ENCODE measurements around the gene IQCH.

The IQCH gene

DNA sequence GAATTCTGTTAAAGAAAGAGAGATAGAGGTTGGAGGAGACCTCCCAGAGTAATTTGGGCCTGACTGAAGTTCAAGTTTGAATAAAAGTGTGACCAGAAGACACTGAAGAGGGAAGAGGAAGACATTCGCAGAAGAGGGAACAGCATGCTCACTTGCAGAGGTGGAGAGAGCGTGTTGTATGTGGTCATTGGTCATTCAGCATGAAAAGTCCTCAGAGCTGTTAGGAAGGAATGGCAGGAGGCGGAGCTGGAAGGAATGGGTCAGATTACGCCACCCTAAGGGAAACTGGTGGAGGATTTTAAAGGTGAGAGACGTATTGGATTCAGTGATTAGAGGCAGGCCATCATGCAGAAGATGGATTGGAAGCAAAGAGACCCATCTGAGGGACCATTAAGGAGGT, 41.6 kb downstream of the IQCH start:
- H3K27me3 ChIP-seq (ENCODE audit: insufficient read depth, low read depth, severe bottlenecking) = no peaks in the 10 kb centered on the region
- H3K36me3 ChIP-seq = no peaks in the 10 kb centered on the region
- no peaks in the 10 kb centered on the region for H3K9me3 ChIP-seq (ENCODE audit: severe bottlenecking)
- DNase-seq = no peak
- TF ChIP-seq, protein P1, sequence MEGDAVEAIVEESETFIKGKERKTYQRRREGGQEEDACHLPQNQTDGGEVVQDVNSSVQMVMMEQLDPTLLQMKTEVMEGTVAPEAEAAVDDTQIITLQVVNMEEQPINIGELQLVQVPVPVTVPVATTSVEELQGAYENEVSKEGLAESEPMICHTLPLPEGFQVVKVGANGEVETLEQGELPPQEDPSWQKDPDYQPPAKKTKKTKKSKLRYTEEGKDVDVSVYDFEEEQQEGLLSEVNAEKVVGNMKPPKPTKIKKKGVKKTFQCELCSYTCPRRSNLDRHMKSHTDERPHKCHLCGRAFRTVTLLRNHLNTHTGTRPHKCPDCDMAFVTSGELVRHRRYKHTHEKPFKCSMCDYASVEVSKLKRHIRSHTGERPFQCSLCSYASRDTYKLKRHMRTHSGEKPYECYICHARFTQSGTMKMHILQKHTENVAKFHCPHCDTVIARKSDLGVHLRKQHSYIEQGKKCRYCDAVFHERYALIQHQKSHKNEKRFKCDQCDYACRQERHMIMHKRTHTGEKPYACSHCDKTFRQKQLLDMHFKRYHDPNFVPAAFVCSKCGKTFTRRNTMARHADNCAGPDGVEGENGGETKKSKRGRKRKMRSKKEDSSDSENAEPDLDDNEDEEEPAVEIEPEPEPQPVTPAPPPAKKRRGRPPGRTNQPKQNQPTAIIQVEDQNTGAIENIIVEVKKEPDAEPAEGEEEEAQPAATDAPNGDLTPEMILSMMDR (IDR thresholded peaks at IDR 0.05; ENCODE audit: low read depth, low read length) = no peak
- no peak overlapping the region for H3K27ac ChIP-seq
- H3K4me3 ChIP-seq (ENCODE audit: low read depth, low read length) = no peak overlapping the region

DNA sequence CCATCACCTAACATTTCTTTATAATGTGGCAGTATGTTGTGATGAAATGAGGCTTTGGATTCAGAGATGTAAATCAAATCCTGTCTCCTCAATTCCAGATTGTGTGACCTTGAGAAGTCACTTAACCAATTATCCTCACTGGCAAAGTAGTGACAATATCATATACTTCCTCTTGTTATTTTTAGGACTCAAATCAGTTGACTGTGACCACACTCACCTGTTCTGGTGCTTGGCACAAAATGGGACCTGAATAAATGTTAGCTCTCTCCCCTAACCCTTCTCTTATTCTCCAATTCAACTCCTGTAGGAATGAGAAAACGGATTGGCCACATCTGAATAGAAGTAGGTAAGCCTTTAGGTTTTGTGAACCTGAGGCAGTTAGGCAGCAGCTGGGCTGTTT, 42.1 kb downstream of the IQCH start:
- no peaks in the 10 kb centered on the region for H3K36me3 ChIP-seq
- TF ChIP-seq, protein P1 (IDR thresholded peaks at IDR 0.05; ENCODE audit: low read depth, low read length) = no peak
- no peaks in the 10 kb centered on the region for H3K27me3 ChIP-seq (ENCODE audit: insufficient read depth, low read depth, severe bottlenecking)

DNA sequence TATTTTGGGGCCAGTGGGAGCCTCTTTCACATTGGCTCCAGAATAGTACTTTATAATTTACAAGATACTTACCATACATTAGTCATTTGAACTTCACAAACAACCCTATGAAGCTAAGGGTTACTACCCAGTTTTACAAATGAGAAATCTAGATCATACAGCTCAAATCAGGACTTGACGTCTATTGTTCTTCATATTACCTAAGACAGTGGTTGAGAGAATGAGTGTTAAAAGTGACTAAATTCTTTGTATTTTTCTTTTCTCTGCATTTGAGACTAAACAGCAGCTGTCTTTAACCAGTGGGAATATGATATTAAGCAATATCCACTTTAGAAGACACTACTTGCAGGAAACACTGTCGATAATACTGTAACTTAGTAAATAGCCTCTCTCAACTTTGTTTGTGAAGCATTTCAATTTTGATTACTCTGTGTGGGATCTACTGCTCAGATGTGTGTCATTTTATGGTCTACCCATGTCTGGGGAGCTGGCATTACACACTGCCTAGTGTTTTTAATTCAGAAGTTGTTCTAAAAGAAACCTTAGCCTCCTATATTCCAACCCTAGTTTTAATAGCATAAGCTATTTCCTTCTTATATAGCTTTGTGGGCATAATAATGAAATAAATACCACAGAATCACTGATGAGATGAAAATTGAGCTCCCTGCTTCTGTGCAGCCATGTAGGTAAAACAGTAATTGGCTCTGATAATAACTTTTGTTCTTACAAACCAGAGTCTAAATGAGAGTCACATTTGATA, 45.9 kb downstream of the IQCH start:
- Histone ChIP-seq H3K27me3 (ENCODE audit: insufficient read depth, low read depth, severe bottlenecking) (no peaks in the 10 kb centered on the region), H3K4me3 (ENCODE audit: low read depth, low read length) (no peak overlapping the region), H3K9me3 (ENCODE audit: severe bottlenecking) (no peaks in the 10 kb centered on the region), H3K36me3 (no peaks in the 10 kb centered on the region), H3K27ac (no peak overlapping the region)
- TF ChIP-seq, protein P1 (IDR thresholded peaks at IDR 0.05; ENCODE audit: low read depth, low read length) = no peak
- DNase-seq = no peak

More for the DNA sequence above, 42.1 kb downstream of the IQCH start:
- DNase-seq = no peak
- no peak overlapping the region for H3K27ac ChIP-seq
- H3K4me3 ChIP-seq (ENCODE audit: low read depth, low read length) = no peak overlapping the region
- no peaks in the 10 kb centered on the region for H3K9me3 ChIP-seq (ENCODE audit: severe bottlenecking)

GRCh38 chr15:67303490-67304363, 49.1 kb downstream of the IQCH start:
- Histone ChIP-seq H3K9me3 (ENCODE audit: severe bottlenecking) (no peaks in the 10 kb centered on the region), H3K4me3 (ENCODE audit: low read depth, low read length) (no peak overlapping the region), H3K27me3 (ENCODE audit: insufficient read depth, low read depth, severe bottlenecking) (no peaks in the 10 kb centered on the region), H3K27ac (no peak overlapping the region), H3K36me3 (no peaks in the 10 kb centered on the region)
- TF ChIP-seq, protein P1 (IDR thresholded peaks at IDR 0.05; ENCODE audit: low read depth, low read length) = no peak
- no peak for DNase-seq

- TF ChIP-seq, protein P1 (IDR thresholded peaks at IDR 0.05; ENCODE audit: low read depth, low read length) = no peak
These were observed 50.2 kb downstream of the IQCH start for GRCh38 chr15:67304778-67305177.

More at GRCh38 chr15:67304778-67305177, 50.2 kb downstream of the IQCH start:
- Histone ChIP-seq H3K4me3 (ENCODE audit: low read depth, low read length) (no peak overlapping the region), H3K36me3 (no peaks in the 10 kb centered on the region), H3K27me3 (ENCODE audit: insufficient read depth, low read depth, severe bottlenecking) (no peaks in the 10 kb centered on the region), H3K27ac (no peak overlapping the region), H3K9me3 (ENCODE audit: severe bottlenecking) (no peaks in the 10 kb centered on the region)
- no peak for DNase-seq
